ENCODE data around the gene MBOAT2. TPM values are rescaled to one million over a fixed set of nuclear protein-coding genes. Genes with fewer than 3 reads are reported as not detected.
"Not testable (repeated sequence)": the region's sequence is repeated elsewhere in the genome, so short reads cannot be mapped to it uniquely, and the experiment has no call there.

MBOAT2 gene
- total and polyA plus RNA-seq, 4 donors, result 9.0 to 72.9 (median 16.8) TPM

- Histone ChIP-seq H3K4me1 (ENCODE audit: control insufficient read depth in 5 of 5, insufficient read depth in 5 of 5, low read length in 5 of 5) (no peaks in the 10 kb centered on the region), H3K9ac (ENCODE audit: insufficient read depth in 1 of 2, low read length in 2 of 2) (no peak overlapping the region), H3K36me3 (ENCODE audit: control insufficient read depth in 4 of 4, insufficient read depth in 4 of 4, low read length in 4 of 4) (no peaks in the 10 kb centered on the region), H3K4me3 (no peak overlapping the region), H3K9me3 (ENCODE audit: control insufficient read depth in 4 of 4, insufficient read depth in 3 of 4, low read length in 3 of 4) (no peaks in the 10 kb centered on the region), H3K27ac (ENCODE audit: low read depth in 1 of 2, low read length in 1 of 2) (no peak overlapping the region), H3K27me3 (ENCODE audit: control insufficient read depth in 3 of 3, insufficient read depth in 3 of 3, low read length in 2 of 3) (no peaks in the 10 kb centered on the region)
- no peak for TF ChIP-seq CTCF (IDR thresholded peaks at IDR 0.05; ENCODE audit: control extremely low read depth, extremely low read depth)
- 66 to 81% methylated on average over 10 of the region's 10 CpGs for WGBS, 2 donors
- DNase-seq (no peak), ATAC-seq (ENCODE audit: insufficient read depth, low FRiP score) (no peak)
These were observed 46.8 kb upstream of the MBOAT2 start for GRCh38 chr2:9050122-9050809.

GRCh38 chr2:9045595-9045994, 42.1 kb upstream of the MBOAT2 start:
- no peaks in the 10 kb centered on the region for H3K27me3 ChIP-seq (ENCODE audit: control insufficient read depth in 3 of 3, insufficient read depth in 3 of 3, low read length in 2 of 3)
- ATAC-seq (ENCODE audit: insufficient read depth, low FRiP score) (no peak), DNase-seq (no peak)
- no peaks in the 10 kb centered on the region for H3K9me3 ChIP-seq (ENCODE audit: control insufficient read depth in 4 of 4, insufficient read depth in 3 of 4, low read length in 3 of 4)
- WGBS, 2 donors, result 59 to 83% methylated on average over 7 of the region's 7 CpGs
- no peaks in the 10 kb centered on the region for H3K36me3 ChIP-seq (ENCODE audit: control insufficient read depth in 4 of 4, insufficient read depth in 4 of 4, low read length in 4 of 4)
- no peak for TF ChIP-seq CTCF (IDR thresholded peaks at IDR 0.05; ENCODE audit: control extremely low read depth, extremely low read depth)
- no peak overlapping the region for H3K9ac ChIP-seq (ENCODE audit: insufficient read depth in 1 of 2, low read length in 2 of 2)
- H3K4me3 ChIP-seq, result no peak overlapping the region
- no peak overlapping the region for H3K27ac ChIP-seq (ENCODE audit: low read depth in 1 of 2, low read length in 1 of 2)
- H3K4me1 ChIP-seq (ENCODE audit: control insufficient read depth in 5 of 5, insufficient read depth in 5 of 5, low read length in 5 of 5), result no peaks in the 10 kb centered on the region

GRCh38 chr2:9043491-9043890, 40.0 kb upstream of the MBOAT2 start:
- not testable (repeated sequence) for H3K27ac ChIP-seq (ENCODE audit: low read depth in 1 of 2, low read length in 1 of 2); ATAC-seq (ENCODE audit: insufficient read depth, low FRiP score); H3K4me3 ChIP-seq; H3K9me3 ChIP-seq (ENCODE audit: control insufficient read depth in 4 of 4, insufficient read depth in 3 of 4, low read length in 3 of 4); H3K9ac ChIP-seq (ENCODE audit: insufficient read depth in 1 of 2, low read length in 2 of 2); DNase-seq; H3K27me3 ChIP-seq (ENCODE audit: control insufficient read depth in 3 of 3, insufficient read depth in 3 of 3, low read length in 2 of 3); H3K36me3 ChIP-seq (ENCODE audit: control insufficient read depth in 4 of 4, insufficient read depth in 4 of 4, low read length in 4 of 4); H3K4me1 ChIP-seq (ENCODE audit: control insufficient read depth in 5 of 5, insufficient read depth in 5 of 5, low read length in 5 of 5)
- WGBS, 2 donors, result 85 to 98% methylated on average over 1 to 2 of the region's 2 CpGs

GRCh38 chr2:9037166-9037565, 33.7 kb upstream of the MBOAT2 start:
- Histone ChIP-seq H3K36me3 (ENCODE audit: control insufficient read depth in 4 of 4, insufficient read depth in 4 of 4, low read length in 4 of 4) (no peaks in the 10 kb centered on the region), H3K27ac (ENCODE audit: low read depth in 1 of 2, low read length in 1 of 2) (no peak overlapping the region), H3K4me3 (no peak overlapping the region), H3K9ac (ENCODE audit: insufficient read depth in 1 of 2, low read length in 2 of 2) (no peak overlapping the region), H3K27me3 (ENCODE audit: control insufficient read depth in 3 of 3, insufficient read depth in 3 of 3, low read length in 2 of 3) (no peaks in the 10 kb centered on the region), H3K4me1 (ENCODE audit: control insufficient read depth in 5 of 5, insufficient read depth in 5 of 5, low read length in 5 of 5) (peaks cover 0 to 10% (median 0%) of the 10 kb centered on the region in 5 donors), H3K9me3 (ENCODE audit: control insufficient read depth in 4 of 4, insufficient read depth in 3 of 4, low read length in 3 of 4) (peaks cover 0 to 2% (median 0%) of the 10 kb centered on the region in 4 donors)
- TF ChIP-seq CTCF (IDR thresholded peaks at IDR 0.05; ENCODE audit: control extremely low read depth, extremely low read depth), result no peak
- WGBS, 2 donors, result 0 to 43% methylated on average over 1 of the region's 1 CpG
- ATAC-seq (ENCODE audit: insufficient read depth, low FRiP score), result no peak
- DNase-seq, result peak in 1 of 3 donors; percentile 30

All from lung (tissue), 12 donors.